Right lobe of liver (tissue), 4 donors: Measurements from ENCODE around the gene DOK5.

Experiments
- CTCF ChIP-seq, 4 donors: fragments of 200-600 bp in 3 of 4; fragments of 450-650 bp in 1 of 4; IDR thresholded peaks; one replicate each; pipeline versions ENCODE4 v1.5.1 to v1.8.0; 2016 to 2022; ENCODE audit warnings: antibody characterized with exemption in 4 of 4, mild to moderate bottlenecking in 2 of 4
- POLR2A ChIP-seq: fragments of 450-650 bp; IDR thresholded peaks from one replicate; pipeline ENCODE4 v1.6.1; 2017; ENCODE audit warnings: antibody characterized with exemption, mild to moderate bottlenecking
- donor health status: DM: no; HTN: no; CAD: no.
- donor health status: DM: no; HTN: no; CAD: no.
- donor health status: DM: no; HTN: yes; CAD: no.

GRCh38 chr20:54608039-54608745 lies 132.8 kb downstream of the DOK5 start:
- TF ChIP-seq POLR2A (no peak), CTCF (IDR thresholded peaks at IDR 0.05) (no peak)
